B cell (primary cell): ENCODE measurements around the gene MRPS2. TPM values are rescaled to one million over a fixed set of nuclear protein-coding genes. Genes with fewer than 3 reads are reported as not detected.

Source experiments
- ATAC-seq: fragments of 200-7000 bp; cut with Tn5 transposase; one replicate; pipeline ENCODE4 v1.10.0; 2021; ENCODE audit warnings: low read depth, mild to moderate bottlenecking, moderate number of reproducible peaks, moderate library complexity
- CTCF ChIA-PET: fragments of 350-600 bp; sonication (Branson Sonifier 250); formaldehyde crosslinking; loops from one replicate; lab custom pipeline; 2021; ENCODE audit warnings: antibody characterized with exemption, inconsistent platforms; lab: Charles Lee
- POLR2A ChIA-PET: fragments of 350-600 bp; sonication (Branson Sonifier 250); formaldehyde crosslinking; loops from one replicate; lab custom pipeline; 2021; ENCODE audit warnings: antibody characterized with exemption; lab: Charles Lee
- DNase-seq: peaks from one replicate; pipeline ENCODE4 v3.0.0; 2013
- H2AFZ ChIP-seq: 2 replicates; pipeline ENCODE4 v1.6.1; 2012; ENCODE audit warnings: mild to moderate bottlenecking, low read depth, low read length; ENCODE audit not compliant: insufficient read depth, poor library complexity, severe bottlenecking
- H3K27ac ChIP-seq, 2 donors: 1 replicate in 1 of 2; 2 replicates in 1 of 2; pipeline ENCODE4 v1.5.1; 2012 to 2013; ENCODE audit warnings: low read length in 2 of 2, mild to moderate bottlenecking in 2 of 2, moderate library complexity in 1 of 2
- H3K27me3 ChIP-seq, 4 experiments: fragments of 200-600 bp in 1 of 4; sonication (generic) in 1 of 4; replicated peaks in 1 of 4; 1 replicate in 2 of 4; 2 replicates in 2 of 4; pipeline versions ENCODE4 v1.6.1 to v1.7.0; 2013 to 2016; ENCODE audit warnings: low read length in 3 of 4, mild to moderate bottlenecking in 2 of 4, mixed read lengths in 1 of 4, moderate library complexity in 1 of 4; ENCODE audit not compliant: insufficient read depth in 4 of 4, control insufficient read depth in 3 of 4; ENCODE audit errors: control extremely low read depth in 1 of 4
- H3K36me3 ChIP-seq, 2 experiments: replicated peaks in 1 of 2; 1 replicate in 1 of 2; 2 replicates in 1 of 2; pipeline versions ENCODE4 v1.6.1 to v1.7.1; 2013; ENCODE audit warnings: low read length in 1 of 2; ENCODE audit not compliant: insufficient read depth in 2 of 2, control insufficient read depth in 1 of 2; ENCODE audit errors: control extremely low read depth in 1 of 2, extremely low read depth in 1 of 2
- H3K4me1 ChIP-seq, 2 donors: fragments of 200-600 bp in 1 of 2; sonication (generic) in 1 of 2; 1 replicate in 1 of 2; 2 replicates in 1 of 2; pipeline versions ENCODE4 v1.5.1 to v1.6.1; 2013 to 2017; ENCODE audit warnings: low read length in 2 of 2; ENCODE audit not compliant: control insufficient read depth in 2 of 2, insufficient read depth in 2 of 2
- H3K4me2 ChIP-seq: replicated peaks from 2 replicates; pipeline ENCODE3; 2012; ENCODE audit warnings: mild to moderate bottlenecking, low read depth, low read length; ENCODE audit not compliant: poor library complexity, severe bottlenecking
- H3K4me3 ChIP-seq, 5 experiments: fragments of 200-600 bp in 1 of 5; sonication (generic) in 1 of 5; 1 replicate in 3 of 5; 2 replicates in 2 of 5; pipeline versions ENCODE4 v1.5.1 to v1.7.0; 2011 to 2016; ENCODE audit warnings: low read length in 4 of 5, mild to moderate bottlenecking in 4 of 5, low read depth in 2 of 5, control low read depth in 1 of 5, moderate library complexity in 1 of 5; ENCODE audit not compliant: insufficient read depth in 1 of 5; ENCODE audit errors: control extremely low read depth in 1 of 5, extremely low read depth in 1 of 5
- H3K79me2 ChIP-seq: fragments of 200-600 bp; sonication (generic); one replicate; pipeline ENCODE4 v1.6.0; 2016; ENCODE audit warnings: low read length; ENCODE audit not compliant: control insufficient read depth, insufficient read depth
- H3K9ac ChIP-seq: fragments of 200-600 bp; sonication (generic); 2 replicates; pipeline ENCODE4 v1.6.1; 2017; ENCODE audit warnings: mild to moderate bottlenecking, low read length, moderate library complexity
- H3K9me3 ChIP-seq, 3 donors: one replicate each; pipeline versions ENCODE4 v1.6.1 to v1.7.1; 2013; ENCODE audit warnings: low read length in 2 of 3; ENCODE audit not compliant: control insufficient read depth in 2 of 3, insufficient read depth in 1 of 3; ENCODE audit errors: control extremely low read depth in 1 of 3
- H4K20me1 ChIP-seq: 2 replicates; pipeline ENCODE4 v1.6.0; 2012; ENCODE audit warnings: mild to moderate bottlenecking, low read length; ENCODE audit not compliant: insufficient read depth, control insufficient read depth, poor library complexity, severe bottlenecking
- H3K27ac Mint-ChIP-seq: one replicate; pipeline ENCODE4 v1.8.0; 2021; ENCODE audit warnings: mixed read lengths
- H3K27me3 Mint-ChIP-seq: one replicate; pipeline ENCODE4 v1.8.0; 2021; ENCODE audit warnings: mixed read lengths
- H3K4me1 Mint-ChIP-seq: one replicate; pipeline ENCODE4 v1.8.0; 2021; ENCODE audit warnings: mixed read lengths
- H3K4me3 Mint-ChIP-seq: one replicate; pipeline ENCODE4 v1.8.0; 2021; ENCODE audit warnings: mixed read lengths
- H3K9me3 Mint-ChIP-seq: one replicate; pipeline ENCODE4 v1.8.0; 2022; ENCODE audit warnings: mixed read lengths; ENCODE audit not compliant: insufficient read depth
- CTCF ChIP-seq: fragments of 200-600 bp; IDR thresholded peaks from one replicate; pipeline ENCODE4 v1.8.0; 2022; ENCODE audit warnings: antibody characterized with exemption, mild to moderate bottlenecking
- EZH2 ChIP-seq: IDR thresholded peaks from 2 replicates; pipeline ENCODE4 v1.6.1; 2012; ENCODE audit warnings: borderline replicate concordance, low read depth, mild to moderate bottlenecking, moderate library complexity, low read length; ENCODE audit not compliant: insufficient read depth, poor library complexity, severe bottlenecking
- WGBS: methylation state at CpG from one replicate; pipeline ENCODE4 v1.1.5; 2013; ENCODE audit warnings: missing lambda C conversion rate; ENCODE audit not compliant: insufficient coverage; 5-methylcytosine and 5-hydroxymethylcytosine counted together
- intact Hi-C: fragments of 100-400 bp; cut with micrococcal nuclease; formaldehyde crosslinking; loops from one replicate; pipeline ENCODE4 v1.10.0; 2022
- polyA plus RNA-seq: library from polyadenylated mRNA; depleted of rRNA; stranded (reverse); fragments of >200 nt; gene quantifications from 2 replicates; pipeline ENCODE4 v1.2.3, GENCODE V29; 2012
- total RNA-seq, 2 donors: library from RNA; stranded (reverse); fragments of 120-200 nt in 1 of 2; gene quantifications; 1 replicate in 1 of 2; 2 replicates in 1 of 2; pipeline versions ENCODE4 v1.2.3 to v1.2.4, GENCODE V29; 2013 to 2022

MRPS2 gene
- total and polyA plus RNA-seq, 2 donors (not counting 1 experiment from before 2014, with no cell fraction given) = 26.7 to 55.1 TPM

- POLR2A ChIA-PET = no interaction called here
- H3K9me3 Mint-ChIP-seq = no peaks in the 10 kb centered on the region
- Histone ChIP-seq H3K27ac (no peak overlapping the region), H3K4me1 (no peaks in the 10 kb centered on the region), H3K79me2 (no peaks in the 10 kb centered on the region), H3K36me3 (no peaks in the 10 kb centered on the region), H3K4me2 (no peak overlapping the region), H3K4me3 (no peak overlapping the region), H2AFZ (no peak overlapping the region), H3K9ac (no peak overlapping the region), H3K27me3 (peaks cover 0 to 11% (median 0%) of the 10 kb centered on the region in 4 experiments), H4K20me1 (no peaks in the 10 kb centered on the region), H3K9me3 (no peaks in the 10 kb centered on the region)
- no peak for TF ChIP-seq EZH2
- peak; percentile 32 for TF ChIP-seq CTCF
- peaks cover 4% of the 10 kb centered on the region for H3K4me1 Mint-ChIP-seq
- peaks cover 11% of the 10 kb centered on the region for H3K27me3 Mint-ChIP-seq
- CTCF ChIA-PET = no interaction called here
- no peak overlapping the region for H3K4me3 Mint-ChIP-seq
- 14% methylated on average over 8 of the region's 12 CpGs for WGBS
- ATAC-seq (peak; percentile 28), DNase-seq (no peak)
- H3K27ac Mint-ChIP-seq = no peak overlapping the region
- intact Hi-C loops = no loop called here
These were observed 25.6 kb upstream of the MRPS2 start for GRCh38 chr9:135474915-135475314.

- H3K79me2 ChIP-seq = no peaks in the 10 kb centered on the region
- peaks cover 8% of the 10 kb centered on the region for H3K4me1 Mint-ChIP-seq
- no peak overlapping the region for H3K27ac Mint-ChIP-seq
- peaks cover 5% of the 10 kb centered on the region for H3K27me3 Mint-ChIP-seq
- ChIA-PET CTCF (interaction anchor here (0.6 to 1.3 kb wide), 2 partner anchors 23 kb away, joined by 3 to 4 read pairs; partner anchors contain the start of gene MRPS2), POLR2A (interaction anchor here (0.7 kb wide), 1 partner anchor 886 kb away, joined by 5 read pairs; no protein-coding TSS in a partner anchor)
- no peak overlapping the region for H3K4me3 Mint-ChIP-seq
- ATAC-seq (no peak), DNase-seq (no peak)
- no peak for TF ChIP-seq EZH2
- TF ChIP-seq CTCF = no peak
- no peak overlapping the region for H3K4me3 ChIP-seq
- no peak overlapping the region for H3K4me2 ChIP-seq
- no peaks in the 10 kb centered on the region for H3K9me3 Mint-ChIP-seq
- no peaks in the 10 kb centered on the region for H3K9me3 ChIP-seq
- WGBS = 91% methylated on average over 8 of the region's 10 CpGs
- peaks cover 0 to 25% (median 0%) of the 10 kb centered on the region in 4 experiments for H3K27me3 ChIP-seq
- no peak overlapping the region for H3K9ac ChIP-seq
- H3K36me3 ChIP-seq = no peaks in the 10 kb centered on the region
- peaks cover 10 to 12% of the 10 kb centered on the region in 2 donors for H3K4me1 ChIP-seq
- intact Hi-C loops = no loop called here
- H4K20me1 ChIP-seq = no peaks in the 10 kb centered on the region
- H2AFZ ChIP-seq = no peak overlapping the region
- no peak overlapping the region for H3K27ac ChIP-seq
These were observed 23.7 kb upstream of the MRPS2 start for GRCh38 chr9:135476561-135477355.
